ENCODE measurements around the gene TPO.
"Not testable (repeated sequence)": the region's sequence is repeated elsewhere in the genome, so short reads cannot be mapped to it uniquely, and the experiment has no call there.

TPO gene

DNA sequence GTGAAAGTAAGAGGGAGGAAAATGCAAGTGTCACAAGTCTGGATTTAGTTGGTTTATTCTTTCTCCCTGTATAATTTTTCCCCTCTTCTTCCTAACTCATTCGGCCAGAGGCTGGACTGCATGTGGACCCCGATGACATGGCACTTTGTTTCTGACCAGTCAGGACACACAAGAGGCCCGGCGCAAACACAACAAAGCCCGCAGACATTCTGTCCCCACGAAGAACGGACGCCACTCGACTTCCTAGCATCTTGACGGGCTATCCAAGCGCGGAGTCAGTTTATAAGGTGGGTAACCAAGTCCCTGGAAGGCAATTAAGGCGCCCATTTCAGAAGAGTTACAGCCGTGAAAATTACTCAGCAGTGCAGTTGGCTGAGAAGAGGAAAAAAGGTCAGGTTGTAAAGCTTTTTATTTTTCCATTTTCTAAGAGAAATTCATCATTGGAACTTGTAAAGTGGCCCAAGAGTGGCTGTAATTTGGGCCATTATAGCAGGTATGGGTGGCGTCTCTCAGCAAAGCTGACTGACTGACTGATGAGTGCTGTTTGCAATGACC, at the start of gene TPO:
TSS of gene TPO (plus strand) at position 308 of the 555 bp plus-strand sequence. CDS start 946 bp downstream, outside the sequence.
- DNase-seq (ENCODE audit: low spot score): no peak

DNA sequence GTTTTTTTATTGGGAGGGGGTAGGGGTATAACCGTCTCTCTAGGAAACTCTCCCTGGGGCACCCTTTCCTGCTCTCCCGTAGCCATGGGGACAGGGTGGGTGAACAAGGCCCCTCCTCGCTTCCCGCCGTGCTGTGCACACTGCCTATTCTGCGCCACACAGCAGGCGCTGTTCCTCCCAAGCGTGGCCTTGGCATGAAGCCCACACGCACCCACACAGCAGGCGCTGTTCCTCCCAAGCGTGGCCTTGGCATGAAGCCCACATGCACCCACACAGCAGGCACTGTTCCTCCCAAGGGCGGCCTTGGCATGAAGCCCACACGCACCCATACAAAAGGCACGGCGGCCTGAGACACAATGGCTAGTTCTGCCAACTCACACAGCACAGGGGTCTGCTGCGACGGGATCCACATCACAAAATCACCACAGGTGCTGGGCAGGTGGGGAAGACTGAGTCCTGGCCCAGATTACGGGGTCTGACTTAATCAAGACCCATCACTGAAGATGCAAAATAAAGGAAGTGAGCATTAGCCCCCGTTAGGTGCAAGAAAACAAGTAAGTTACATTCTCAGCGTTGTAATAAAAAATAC, 46.6 kb upstream of the TPO start:
- DNase-seq (ENCODE audit: low spot score): no peak

DNA sequence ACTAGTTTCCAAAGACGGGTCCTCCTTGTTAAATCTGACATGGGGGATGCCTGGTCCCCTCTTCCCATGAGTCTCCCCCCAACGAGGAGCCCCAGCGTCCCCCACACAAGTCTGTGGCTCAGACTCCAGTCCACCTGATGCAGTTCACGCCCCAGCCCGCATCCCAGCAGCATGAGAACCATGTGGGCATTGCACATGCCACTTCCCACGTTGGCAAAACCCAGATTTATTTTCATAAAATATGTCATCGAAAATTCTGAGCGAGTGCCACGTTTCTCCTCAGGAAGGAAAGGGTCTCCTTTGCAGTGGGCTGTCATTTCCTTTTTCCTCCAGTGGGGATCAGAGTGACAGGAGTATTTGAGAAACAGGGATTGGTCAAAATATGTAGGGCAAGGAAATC, 45.7 kb upstream of the TPO start:
- no peak for DNase-seq (ENCODE audit: low spot score)

DNA sequence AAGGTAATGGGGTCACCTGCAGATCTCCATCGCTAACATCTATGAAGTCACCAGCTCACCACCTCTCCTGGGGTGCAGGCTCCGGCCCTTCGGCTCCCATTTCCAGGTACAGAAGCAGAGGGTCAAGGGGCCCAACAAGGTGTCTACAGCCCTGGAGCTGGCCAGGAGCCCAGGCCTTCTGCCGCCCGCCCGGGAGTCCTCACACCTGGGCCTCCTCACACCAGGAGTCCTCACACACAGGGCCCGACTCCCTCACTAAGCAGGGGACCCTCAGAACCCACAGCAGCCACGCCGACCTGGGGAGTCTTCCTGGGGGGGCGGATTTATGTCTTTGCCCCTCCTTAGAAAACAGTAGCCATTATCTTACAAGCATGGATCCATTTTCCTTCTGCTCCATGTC, 43.4 kb upstream of the TPO start:
- no peak for DNase-seq (ENCODE audit: low spot score)

DNA sequence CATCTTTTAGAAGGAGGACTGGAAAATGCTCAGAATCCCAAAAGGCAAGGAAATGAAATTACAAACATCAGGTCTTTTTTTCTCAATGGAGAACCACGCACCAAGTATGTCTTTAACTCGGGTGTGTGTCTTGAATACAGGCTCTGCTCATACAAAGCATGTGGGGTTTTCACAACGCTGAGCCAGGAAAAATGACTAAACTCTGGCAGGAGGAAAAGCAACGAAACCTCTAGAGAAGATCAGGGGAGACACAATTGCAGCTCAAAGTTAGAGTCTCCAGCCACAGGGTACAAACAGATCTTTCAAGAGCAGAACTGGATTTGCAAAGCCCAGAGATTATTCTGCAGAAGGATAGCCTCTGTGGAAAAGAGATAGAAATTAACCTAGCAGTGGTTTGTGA, 42.8 kb upstream of the TPO start:
- no peak for DNase-seq (ENCODE audit: low spot score)

DNA sequence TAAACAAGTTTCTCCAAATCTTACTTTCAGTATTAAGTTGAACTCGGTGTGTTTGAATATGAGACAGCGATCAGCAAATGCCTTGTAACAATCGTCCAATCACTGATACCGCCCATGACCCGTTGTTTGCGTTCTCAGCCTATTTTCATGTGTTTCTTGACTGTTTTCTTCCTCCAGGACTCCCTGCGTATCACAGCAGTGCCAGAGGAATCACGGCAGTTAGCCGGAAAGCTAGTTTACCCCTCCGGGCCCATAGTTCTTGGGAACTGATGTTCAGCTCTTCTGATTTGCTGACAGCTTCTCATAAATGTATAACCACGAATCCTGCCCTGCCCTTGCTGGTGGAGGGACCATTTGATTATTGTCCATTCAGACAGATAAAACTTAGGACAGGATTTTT, 42.2 kb upstream of the TPO start:
- no peak for DNase-seq (ENCODE audit: low spot score)

DNA sequence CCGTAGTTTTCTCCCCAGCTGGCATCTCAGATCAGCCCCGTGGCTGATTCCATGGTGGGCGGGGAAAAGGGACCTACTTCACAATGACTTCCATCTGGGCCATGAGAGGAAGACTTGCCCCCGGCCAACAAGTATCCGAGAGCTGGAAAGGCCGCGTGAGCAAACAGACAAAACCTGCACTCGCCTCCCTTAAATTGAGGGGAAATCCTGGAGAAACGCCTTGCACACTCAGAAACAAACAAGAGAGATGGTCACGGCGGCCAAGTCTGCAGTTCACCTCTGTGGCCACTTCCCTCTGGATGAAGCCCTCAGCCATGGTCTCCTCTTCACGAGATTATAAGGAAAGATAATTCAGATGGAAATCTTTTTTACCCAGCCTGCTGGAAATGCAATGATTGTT, 39.4 kb upstream of the TPO start:
- DNase-seq (ENCODE audit: low spot score): no peak

DNA sequence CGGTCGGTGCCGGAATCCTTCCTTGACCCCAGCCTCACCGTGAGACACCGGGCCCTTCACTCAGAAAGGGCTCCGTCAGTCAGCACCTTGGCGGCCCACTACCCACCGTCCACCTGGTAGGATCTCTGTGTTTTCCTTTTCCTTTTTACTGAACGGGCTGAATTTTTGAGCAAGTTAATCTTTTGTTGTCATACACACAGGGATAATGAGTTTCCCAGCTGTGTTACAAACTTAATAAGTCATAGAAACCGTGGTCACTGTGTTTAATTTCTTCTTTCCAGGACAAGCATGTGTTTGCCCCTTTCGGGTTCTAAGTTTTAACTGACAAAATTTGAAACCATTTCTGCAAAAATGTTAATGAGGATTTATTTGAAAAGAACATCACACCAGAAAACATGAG, 39.0 kb upstream of the TPO start:
- no peak for DNase-seq (ENCODE audit: low spot score)

DNA sequence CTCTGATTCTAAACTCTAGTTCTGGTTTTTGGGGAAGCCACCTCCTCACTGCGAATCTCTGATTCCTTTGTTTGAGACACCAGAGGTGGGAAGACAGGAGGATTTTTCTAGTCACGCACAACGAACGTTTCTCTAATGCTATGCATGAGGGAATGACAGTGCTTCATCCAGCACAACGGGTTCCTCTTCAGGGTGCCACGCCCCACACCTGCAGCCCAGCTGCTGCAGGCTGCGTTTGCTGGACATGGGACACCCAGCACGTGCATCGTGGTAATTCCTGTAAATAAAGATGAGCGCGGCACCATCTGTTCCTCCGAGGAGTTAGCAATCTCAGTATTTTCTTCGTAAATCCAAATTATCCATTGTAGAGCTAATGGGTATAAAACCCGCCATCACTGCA, 37.5 kb upstream of the TPO start:
- DNase-seq (ENCODE audit: low spot score): no peak

DNA sequence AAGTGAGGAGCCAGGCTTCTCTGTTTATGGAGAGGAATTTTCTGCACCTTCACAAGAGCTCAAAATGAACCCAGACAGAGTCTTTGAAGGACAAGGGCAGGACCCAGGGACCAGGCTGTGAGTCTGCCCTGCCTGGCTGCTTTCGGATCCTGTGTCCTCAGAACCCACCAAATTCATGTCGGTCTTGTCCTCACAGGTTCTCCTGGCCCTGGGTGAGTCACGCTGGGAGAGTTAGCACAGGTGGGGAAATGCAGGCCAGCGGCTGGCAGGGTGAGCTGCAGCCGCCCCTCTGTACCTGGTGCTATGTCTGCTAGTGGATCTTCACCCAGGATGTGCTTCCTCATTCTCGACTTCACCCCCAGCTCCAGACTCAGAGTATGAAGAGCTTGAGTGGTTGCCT, 35.8 kb upstream of the TPO start:
- DNase-seq (ENCODE audit: low spot score): no peak

DNA sequence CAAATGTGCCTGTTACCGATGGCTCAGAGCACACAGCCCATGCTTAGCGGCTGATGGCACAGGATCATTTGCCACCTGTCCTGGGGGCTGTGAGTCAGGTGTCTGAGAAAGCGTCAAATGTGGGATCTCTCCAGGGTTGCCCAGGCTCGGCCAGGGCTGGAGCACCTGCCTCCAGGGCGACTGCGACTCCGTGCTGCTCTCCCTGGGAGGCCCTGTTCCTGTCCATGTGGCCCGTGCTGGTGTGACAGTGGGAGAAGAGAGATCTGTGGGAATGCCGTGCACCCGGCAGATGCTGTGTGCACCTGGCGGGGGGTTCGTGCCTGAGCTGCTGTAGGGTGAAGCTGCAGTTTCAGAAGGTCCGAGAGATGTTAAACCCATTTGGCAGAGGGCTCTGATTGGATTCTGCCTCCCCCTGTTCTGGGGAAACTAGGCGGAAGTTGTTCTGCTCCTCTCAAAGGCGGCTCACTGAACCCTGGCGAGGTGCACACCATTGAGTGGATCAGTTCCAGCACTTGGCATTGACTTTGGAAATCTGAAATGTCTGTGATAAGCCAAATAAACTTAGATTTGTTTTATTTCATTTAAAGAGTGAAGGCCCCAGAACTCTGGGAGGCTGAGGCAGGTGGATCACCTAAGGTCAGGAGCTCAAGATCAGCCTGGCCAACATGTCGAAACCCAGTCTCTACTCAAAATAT, 34.7 kb upstream of the TPO start:
- DNase-seq (ENCODE audit: low spot score): no peak

DNA sequence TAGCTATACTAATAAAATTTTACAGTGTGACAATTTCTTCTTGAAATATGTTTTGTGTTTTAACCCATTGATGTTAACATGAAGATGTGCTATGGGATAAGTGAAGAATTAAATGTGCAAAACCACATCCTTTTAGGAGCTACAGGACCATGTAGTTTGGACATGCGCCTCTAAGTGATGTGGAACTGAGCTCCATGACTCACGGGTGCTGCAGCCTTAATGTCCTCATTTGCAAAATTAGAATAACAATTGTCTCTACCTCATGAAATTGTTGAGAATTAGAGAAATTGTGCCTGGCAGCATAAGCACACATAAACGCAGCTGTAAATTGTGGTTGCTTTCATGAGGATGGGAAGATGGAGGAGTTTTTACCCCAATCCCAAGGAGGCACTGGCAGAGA, 31.6 kb upstream of the TPO start:
- DNase-seq (ENCODE audit: low spot score): no peak

DNA sequence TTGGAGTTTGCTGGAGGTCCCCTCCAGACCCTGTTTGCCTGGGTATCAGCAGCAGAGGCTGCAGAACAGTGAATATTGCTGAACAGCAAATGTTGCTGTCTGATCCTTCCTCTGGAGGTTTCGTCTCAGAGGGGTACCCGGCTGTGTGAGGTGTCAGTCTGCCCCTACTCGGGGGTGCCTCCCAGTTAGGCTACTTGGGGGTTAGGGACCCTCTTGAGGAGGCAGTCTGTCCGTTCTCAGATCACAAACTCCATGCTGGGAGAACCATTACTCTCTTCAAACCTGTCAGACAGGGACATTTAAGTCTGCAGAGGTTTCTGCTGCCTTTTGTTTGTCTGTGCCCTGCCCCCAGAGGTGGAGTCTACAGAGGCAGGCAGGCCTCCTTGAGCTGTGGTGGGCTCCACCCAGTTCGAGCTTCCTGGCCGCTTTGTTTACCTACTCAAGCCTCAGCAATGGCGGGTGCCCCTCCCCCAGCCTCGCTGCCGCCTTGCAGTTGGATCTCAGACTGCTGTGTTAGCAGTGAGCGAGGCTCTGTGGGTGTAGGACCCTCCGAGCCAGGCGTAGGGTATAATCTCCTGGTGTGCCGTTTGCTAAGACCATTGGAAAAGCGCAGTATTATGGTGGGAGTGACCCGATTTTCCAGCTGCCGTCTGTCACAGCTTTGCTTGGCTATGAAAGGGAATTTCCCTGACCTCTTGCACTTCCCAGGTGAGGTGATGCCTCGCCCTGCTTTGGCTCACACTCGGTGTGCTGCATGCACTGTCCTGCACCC, 25.1 kb upstream of the TPO start:
- DNase-seq (ENCODE audit: low spot score): not testable (repeated sequence)

DNA sequence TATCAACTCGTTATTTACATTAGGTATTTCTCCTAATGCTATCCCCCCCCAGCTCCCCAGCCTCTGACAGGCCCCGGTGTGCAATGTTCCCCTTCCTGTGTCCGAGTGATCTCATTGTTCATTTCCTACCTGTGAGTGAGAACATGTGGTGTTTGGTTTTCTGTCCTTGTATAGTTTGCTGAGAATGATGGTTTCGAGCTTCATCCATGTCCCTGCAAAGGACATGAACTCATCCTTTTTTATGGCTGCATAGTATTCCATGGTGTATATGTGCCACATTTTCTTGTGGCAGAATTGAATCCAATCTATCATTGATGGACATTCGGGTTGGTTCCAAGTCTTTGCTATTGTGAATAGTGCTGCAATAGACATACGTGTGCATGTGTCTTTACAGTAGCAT, 23.1 kb upstream of the TPO start:
- DNase-seq (ENCODE audit: low spot score): not testable (repeated sequence)

DNA sequence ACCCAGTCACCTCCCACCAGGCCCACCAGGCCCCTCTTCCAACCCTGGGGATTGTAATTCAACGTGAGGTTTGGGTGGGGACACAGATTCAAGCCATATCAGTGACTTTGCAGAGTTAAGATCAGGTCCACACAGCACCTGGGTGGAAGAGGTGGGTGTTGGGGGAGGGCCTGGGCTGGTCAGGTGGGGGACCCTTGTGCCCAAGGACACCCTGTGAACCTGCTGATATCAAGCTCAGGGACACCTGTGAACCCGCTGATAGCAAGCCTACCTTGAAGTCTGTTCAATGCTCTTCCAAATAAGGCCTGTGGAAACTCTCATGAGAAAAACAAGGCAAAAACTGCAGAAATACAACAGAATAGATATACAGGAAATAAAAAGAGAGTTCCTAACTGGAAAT, 19.9 kb upstream of the TPO start:
- DNase-seq (ENCODE audit: low spot score): no peak

DNA sequence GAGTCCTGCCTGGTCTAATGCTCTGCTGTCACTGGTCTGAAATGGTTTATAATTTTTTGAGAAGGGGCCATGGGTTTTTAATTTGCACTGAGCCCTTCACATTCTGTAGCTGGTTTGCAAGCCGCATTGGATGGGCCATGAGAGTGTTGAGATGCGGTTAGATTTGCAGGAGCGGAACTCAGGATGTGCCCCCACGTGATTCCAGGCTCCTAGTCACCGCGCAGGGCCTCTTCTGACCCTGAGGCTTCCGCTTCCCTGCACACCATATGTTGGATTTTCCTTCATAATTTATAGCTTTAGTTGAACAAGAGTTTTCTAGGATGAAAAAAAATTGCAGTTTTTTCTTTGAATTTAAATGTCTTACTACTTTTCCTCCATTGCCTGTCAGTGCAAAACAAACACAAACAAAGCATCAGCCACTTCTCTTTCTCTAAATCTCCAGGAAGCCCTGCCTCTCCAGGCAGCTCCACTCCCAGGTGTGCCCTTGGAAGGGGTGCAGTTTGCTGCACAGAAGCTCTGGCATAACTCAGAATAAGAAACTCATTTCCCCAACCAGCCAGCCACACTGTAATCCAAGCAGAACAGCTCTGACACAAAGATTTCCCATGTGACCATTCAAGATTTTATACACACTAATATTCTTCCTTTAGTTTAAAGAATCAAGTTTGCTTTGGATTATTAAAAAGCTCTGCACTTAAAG, 18.4 kb upstream of the TPO start:
- no peak for DNase-seq (ENCODE audit: low spot score)

DNA sequence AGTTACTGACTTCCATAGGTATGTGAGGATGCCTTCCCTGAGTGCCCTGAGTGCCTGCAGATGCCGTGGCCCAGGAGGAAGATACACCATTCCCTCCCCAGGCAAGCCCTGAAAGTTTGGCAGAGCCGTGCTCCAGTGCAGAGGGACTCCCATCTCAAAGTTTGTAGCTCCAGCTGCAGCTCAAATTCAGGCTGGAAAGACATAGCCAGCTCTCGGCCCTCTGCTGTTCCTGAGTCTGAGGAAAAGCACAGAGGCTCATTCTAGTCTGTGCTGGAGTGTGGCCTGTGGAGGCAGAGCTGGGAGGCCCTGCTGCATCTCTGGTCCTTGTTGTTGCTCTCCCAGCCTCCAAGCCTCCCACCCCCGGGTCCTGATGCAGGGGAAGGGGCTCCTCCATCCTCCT, 15.9 kb upstream of the TPO start:
- no peak for DNase-seq (ENCODE audit: low spot score)

DNA sequence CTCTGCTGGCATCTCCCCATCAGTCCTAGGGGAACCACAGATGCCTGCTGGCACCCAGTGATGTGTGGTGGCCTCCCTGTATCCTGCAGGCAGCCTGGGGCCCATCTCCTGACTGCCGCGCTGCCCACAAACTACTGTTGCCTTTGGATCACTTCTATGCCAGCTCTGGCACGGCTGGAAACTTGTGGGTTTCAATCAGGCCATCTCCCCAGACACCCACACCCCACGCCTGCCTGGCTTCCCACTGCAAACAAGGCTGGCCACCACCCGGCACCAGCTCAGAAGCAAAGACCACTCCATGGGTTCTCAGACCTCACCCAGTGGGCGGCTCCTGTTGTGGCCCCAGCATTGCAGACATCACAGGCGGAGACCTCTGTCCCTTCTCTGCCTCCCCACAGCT, 15.1 kb upstream of the TPO start:
- no peak for DNase-seq (ENCODE audit: low spot score)

DNA sequence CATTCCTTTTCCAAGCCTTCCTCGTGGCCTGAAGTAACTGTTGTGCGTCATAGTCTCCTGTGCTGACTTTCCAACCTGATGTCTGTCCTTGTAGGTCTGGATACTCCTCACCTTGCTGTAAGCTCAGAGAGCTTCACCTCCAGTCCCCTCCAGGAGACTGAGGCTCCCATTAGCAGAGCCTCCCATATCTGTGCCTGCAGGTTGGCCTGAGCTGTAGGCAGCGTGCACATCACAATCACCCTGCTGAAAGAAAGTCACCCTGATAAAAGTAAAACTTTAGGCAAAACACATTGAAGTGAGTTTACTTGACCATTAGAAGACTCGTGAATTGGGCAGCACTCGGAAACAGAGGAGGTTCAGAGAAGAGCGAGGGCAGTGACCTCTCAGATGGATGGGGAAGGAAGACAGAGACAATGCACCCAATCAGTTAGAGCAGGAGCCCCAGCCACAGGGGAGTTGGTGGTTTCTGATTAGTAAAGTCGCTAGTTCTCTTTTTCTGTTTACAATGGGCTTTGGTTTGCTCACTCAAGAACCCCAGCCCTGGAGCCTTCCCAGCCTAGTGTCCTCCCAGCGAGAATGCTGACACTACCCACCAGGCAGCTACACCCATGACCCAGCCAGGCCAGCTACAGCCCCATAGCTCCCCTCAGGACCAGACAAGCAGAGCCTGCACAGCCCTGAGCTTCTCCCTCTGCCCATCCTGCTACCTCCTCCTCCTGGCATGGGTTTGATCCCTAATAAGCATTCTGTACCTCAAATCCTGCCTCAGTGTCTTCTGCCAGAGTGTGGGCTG, 12.1 kb upstream of the TPO start:
- no peak for DNase-seq (ENCODE audit: low spot score)

DNA sequence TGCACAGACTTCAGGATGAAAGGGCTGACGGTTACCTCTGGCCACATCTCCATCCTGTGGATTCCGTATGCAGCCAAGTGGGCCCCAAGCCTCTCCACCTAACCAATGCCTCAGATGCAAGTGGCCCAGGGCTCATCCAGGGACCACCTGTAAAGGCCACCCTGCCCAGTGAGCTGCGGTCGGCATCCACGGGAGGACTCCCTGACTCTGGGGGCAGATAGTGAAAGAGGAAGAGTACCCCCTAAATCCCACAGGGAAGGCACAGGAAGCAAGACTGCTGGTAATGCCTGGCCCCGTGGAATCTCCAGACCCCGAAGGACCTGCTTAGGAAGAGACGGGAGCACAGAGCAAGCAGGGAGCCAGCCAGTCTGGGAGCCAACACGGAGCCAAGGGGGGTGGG, 11.2 kb upstream of the TPO start:
- no peak for DNase-seq (ENCODE audit: low spot score)

DNA sequence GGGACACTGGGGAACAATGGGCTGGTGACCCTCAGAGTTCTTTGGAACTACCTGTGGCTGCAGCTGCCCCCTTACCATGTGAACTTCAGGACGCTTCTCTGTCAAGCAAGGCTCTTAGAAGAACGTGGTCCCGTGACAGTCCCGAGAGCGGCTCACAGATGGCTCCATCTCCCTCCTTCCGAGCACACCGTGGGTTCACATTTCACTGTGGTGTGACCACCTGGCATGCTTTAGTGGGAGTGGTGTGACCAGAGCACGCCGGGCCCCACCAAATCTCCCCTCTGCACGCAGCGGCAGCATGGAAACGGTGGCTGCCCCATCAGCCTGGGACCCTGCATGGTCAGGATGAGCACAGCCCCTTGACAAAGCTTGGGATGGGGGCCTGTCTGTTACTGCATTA, 9.7 kb upstream of the TPO start:
- DNase-seq (ENCODE audit: low spot score): no peak

DNA sequence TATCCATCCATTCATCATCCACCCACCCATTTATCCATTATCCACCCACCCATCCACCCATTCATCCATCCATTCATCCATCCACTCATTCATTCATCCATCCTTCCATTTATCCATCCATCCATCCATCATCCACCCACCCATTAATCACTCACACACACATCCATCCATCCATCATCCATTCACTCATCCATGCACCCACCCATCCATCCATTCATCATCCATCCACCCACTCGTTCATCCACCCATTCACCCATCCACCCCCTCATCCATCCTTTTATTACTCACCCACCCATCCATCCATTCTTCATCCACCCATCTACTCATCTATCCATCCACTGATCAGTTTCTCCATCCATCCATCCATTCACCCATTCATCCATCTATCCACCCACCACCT, 8.1 kb upstream of the TPO start:
- DNase-seq (ENCODE audit: low spot score): no peak
